GM10266 (cell line): ENCODE measurements around the gene DKK1.

Experiments
- DNase-seq: peaks from one replicate; pipeline ENCODE4 v3.0.0; 2012; ENCODE audit errors: extremely low spot score
- TF ChIP-seq, protein P1 (sequence below): IDR thresholded peaks from 2 replicates; pipeline ENCODE4 v1.5.1; 2012; ENCODE audit warnings: mild to moderate bottlenecking, low read depth; ENCODE audit not compliant: control insufficient read depth, insufficient read depth; ENCODE audit errors: missing control alignments

The DKK1 gene, protein sequence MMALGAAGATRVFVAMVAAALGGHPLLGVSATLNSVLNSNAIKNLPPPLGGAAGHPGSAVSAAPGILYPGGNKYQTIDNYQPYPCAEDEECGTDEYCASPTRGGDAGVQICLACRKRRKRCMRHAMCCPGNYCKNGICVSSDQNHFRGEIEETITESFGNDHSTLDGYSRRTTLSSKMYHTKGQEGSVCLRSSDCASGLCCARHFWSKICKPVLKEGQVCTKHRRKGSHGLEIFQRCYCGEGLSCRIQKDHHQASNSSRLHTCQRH

DNA sequence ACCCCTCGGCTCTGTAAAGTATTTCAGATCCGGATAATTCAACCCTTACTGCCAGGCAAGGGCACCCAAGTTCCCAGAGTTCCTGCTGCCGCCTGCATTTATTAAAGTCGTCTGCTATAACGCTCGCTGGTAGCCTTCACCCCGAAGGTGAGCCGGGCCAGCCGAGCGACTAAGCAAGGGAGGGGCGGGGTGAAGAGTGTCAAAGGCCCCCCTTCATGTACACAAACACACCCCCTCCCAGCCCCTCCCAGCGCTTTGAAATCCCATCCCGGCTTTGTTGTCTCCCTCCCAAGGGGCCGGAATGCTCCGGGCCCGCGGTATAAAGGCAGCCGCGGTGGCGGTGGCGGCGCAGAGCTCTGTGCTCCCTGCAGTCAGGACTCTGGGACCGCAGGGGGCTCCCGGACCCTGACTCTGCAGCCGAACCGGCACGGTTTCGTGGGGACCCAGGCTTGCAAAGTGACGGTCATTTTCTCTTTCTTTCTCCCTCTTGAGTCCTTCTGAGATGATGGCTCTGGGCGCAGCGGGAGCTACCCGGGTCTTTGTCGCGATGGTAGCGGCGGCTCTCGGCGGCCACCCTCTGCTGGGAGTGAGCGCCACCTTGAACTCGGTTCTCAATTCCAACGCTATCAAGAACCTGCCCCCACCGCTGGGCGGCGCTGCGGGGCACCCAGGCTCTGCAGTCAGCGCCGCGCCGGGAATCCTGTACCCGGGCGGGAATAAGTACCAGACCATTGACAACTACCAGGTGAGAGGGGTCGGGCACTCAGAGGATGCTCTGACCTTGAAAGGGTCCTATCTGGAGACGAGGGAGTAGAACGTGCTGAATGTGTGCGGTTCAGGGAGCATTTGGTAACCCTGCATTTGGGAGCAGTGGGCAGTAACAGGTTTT is at the start of gene DKK1:
Gene DKK1 (plus strand): TSS at position 349 of the 889 bp plus-strand sequence. CDS start 154 bp downstream, at position 503.
- DNase-seq = peak; percentile 37
- TF ChIP-seq, protein P1, sequence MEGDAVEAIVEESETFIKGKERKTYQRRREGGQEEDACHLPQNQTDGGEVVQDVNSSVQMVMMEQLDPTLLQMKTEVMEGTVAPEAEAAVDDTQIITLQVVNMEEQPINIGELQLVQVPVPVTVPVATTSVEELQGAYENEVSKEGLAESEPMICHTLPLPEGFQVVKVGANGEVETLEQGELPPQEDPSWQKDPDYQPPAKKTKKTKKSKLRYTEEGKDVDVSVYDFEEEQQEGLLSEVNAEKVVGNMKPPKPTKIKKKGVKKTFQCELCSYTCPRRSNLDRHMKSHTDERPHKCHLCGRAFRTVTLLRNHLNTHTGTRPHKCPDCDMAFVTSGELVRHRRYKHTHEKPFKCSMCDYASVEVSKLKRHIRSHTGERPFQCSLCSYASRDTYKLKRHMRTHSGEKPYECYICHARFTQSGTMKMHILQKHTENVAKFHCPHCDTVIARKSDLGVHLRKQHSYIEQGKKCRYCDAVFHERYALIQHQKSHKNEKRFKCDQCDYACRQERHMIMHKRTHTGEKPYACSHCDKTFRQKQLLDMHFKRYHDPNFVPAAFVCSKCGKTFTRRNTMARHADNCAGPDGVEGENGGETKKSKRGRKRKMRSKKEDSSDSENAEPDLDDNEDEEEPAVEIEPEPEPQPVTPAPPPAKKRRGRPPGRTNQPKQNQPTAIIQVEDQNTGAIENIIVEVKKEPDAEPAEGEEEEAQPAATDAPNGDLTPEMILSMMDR = peak; percentile 51

DNA sequence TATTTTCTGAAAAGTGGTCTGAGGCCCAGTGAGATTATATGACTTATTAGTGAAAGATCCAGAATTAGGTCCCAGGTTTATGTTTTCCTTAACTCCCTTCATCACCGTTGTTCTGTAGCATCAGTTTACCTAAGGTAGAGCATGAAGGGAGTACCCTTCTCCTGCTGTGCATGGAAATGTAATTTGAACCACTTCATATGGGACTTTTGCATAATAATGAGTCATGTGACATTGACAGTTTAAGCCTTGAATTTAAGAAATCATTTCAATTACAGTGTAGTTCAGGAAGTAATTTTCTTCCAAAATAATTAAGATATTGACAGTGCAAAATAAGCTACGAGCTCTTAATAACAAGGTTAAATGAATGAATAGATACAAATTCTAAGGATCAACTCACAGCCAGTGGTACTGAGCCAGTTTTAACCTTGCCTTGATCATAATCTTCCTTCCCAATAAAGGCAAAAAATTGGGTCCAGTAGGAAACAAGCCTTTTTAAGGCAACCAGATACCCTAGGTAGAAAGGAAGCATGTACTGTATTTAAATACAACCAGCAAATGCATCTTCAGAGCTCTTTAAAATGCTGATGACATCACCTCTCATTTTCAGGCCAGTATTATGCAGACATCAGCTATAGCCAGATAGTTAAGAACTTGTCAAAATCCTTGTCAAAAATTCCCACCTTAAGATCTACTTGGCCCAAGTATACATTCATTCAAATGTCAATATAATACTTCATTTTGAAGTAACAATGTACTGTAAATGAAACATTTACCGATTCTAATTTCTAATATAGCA is 48.8 kb upstream of the DKK1 start:
- DNase-seq = no peak
- TF ChIP-seq, protein P1 = no peak

DNA sequence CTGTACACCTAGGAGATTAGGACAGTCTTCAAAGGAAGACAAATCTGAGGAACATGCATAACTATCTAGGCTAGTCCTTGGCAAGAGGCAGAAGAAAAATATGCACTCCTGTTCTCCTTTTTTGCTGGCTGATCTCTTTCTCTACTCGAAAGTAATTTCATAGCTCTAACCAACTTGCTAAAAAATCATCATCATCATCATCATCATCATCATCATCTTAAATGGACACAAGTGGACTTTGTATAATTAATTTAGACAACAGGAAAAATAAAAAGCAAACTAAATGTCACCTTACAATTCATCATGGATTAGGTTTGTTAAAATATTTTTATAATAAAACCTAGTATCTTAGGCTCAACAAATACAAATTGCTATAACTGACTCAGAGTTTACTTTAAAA is 47.2 kb upstream of the DKK1 start:
- TF ChIP-seq, protein P1 = no peak
- no peak for DNase-seq

DNA sequence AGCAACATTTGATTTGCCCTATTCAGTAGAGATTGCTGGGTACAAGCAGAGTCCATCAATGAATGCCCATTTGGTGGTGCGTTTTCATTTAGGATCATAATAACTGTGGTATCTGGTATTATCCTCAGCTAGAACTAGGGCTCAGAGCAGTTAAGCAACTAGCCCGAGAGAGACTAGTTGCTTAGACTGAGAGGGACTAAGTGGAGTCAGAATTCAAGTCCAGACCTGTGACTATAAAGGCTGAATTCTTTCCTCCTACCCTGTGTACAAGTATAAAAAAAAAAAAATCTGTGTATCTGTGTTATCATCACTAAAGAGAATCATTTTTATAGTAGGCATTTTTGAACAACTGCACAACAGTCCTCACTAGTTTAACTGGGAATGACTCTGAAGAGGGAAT is 45.3 kb upstream of the DKK1 start:
- no peak for DNase-seq
- TF ChIP-seq, protein P1 = no peak

DNA sequence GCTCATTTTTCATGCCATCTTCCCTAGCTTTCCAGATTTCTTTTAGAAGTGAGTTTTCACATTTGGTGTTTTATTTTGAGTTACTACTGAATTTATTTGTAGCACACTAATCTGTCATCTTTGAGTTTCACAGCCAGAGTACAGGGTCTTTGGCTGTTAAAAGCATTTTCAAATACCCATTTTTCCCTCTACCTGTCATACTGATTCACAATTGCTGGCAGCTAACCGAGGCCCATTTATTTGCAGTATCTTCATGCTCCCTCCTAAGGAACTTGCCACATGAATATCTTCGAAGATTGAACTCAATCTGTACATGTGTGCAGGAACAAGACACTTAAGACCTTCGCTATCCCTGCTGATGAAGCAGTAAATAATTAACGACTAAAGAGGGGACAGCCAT is 44.8 kb upstream of the DKK1 start:
- DNase-seq = no peak
- TF ChIP-seq, protein P1 = no peak

DNA sequence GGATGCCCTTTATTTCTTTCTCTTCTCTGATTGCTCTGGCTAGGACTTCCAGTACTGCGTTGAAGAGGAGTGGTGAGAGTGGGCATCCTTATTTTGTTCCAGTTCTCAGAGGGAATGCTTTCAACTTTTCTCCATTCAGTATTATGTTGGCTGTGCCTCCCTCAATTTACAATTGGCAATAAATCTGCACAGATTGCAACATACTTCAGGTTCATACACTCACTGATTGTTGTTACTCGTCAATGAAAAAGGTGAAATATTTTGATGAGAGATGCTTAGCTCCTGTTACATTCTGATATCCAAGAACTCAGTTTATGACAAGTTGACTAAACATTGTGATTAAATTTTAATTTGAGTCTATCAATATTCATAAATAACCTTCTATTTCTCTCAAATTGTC is 37.9 kb upstream of the DKK1 start:
- TF ChIP-seq, protein P1 = no peak

More for the DNA sequence above, 37.9 kb upstream of the DKK1 start:
- no peak for DNase-seq
